A673 (cell line): ENCODE results near the gene MICAL2.

ENCODE experiments used
- EZH2 ChIP-seq: fragments of 200-600 bp; sonication (generic); IDR thresholded peaks from 2 replicates; pipeline ENCODE4 v1.6.1; 2017; ENCODE audit warnings: borderline replicate concordance, low read depth, mild to moderate bottlenecking, mixed read lengths, antibody characterized with exemption, low read length; ENCODE audit not compliant: poor library complexity, severe bottlenecking
- TF ChIP-seq, protein P1 (sequence below): fragments of 300-800, 200-600 bp; sonication (generic); conservative IDR thresholded peaks from 2 replicates; pipeline ENCODE4 v1.5.1; 2017; ENCODE audit warnings: low read depth, mild to moderate bottlenecking, antibody characterized with exemption, low read length, moderate library complexity, mixed read lengths

DNA sequence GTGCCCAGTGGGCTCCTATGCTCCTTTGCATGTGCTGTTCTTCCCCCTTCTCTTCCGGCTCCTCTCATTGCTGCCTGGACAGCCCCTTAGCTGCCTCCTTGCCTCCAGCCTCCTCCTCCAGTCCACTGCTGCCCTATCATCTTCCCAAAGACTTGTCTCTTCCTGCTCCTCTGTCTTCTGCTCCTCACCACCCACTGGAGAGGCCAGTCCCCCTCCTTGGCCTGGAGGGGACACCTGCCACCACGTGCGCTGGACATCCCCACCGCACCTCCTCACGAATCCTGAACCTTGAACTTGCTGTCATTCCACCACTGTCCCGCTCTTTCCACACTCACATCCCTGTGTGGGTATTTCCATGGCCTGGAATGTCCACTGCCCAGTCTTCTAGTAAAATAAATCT is 49.8 kb downstream of the MICAL2 start:
- TF ChIP-seq, protein P1, sequence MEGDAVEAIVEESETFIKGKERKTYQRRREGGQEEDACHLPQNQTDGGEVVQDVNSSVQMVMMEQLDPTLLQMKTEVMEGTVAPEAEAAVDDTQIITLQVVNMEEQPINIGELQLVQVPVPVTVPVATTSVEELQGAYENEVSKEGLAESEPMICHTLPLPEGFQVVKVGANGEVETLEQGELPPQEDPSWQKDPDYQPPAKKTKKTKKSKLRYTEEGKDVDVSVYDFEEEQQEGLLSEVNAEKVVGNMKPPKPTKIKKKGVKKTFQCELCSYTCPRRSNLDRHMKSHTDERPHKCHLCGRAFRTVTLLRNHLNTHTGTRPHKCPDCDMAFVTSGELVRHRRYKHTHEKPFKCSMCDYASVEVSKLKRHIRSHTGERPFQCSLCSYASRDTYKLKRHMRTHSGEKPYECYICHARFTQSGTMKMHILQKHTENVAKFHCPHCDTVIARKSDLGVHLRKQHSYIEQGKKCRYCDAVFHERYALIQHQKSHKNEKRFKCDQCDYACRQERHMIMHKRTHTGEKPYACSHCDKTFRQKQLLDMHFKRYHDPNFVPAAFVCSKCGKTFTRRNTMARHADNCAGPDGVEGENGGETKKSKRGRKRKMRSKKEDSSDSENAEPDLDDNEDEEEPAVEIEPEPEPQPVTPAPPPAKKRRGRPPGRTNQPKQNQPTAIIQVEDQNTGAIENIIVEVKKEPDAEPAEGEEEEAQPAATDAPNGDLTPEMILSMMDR: no peak
- no peak for TF ChIP-seq EZH2
